Measurements from ENCODE around the gene KATNBL1. TPM values are rescaled to one million over a fixed set of nuclear protein-coding genes. Genes with fewer than 3 reads are reported as not detected.

KATNBL1 gene
- total RNA-seq (2022; extraction: Qiagen RNA extraction; ENCODE audit: low read depth): 30.8 to 40.7 TPM (median 35.1 TPM) in 5 replicates

GRCh38 chr15:34209421-34210282 is at the start of gene KATNBL1:
Gene KATNBL1, minus strand, starts transcription at chr15:34210096. Its CDS starts 46,420 bp downstream, at chr15:34163676.

GRCh38 chr15:34101366-34102174 is 108.3 kb downstream of the KATNBL1 start, which contains the start of the genes EMC7 and PGBD4:
Gene EMC7, minus strand, starts transcription at chr15:34101862. Its CDS starts 23 bp downstream, at chr15:34101839.
Gene PGBD4, plus strand, starts transcription at chr15:34102083. Its CDS starts 449 bp downstream, at chr15:34102532.

Other genes with a start within 250 kb of the KATNBL1 start
- 0.01 to 0.02 TPM in 2 of 5 replicates, not detected in the others for gene CHRM5, start 241.6 kb downstream of the KATNBL1 start, total RNA-seq (2022; extraction: Qiagen RNA extraction; ENCODE audit: low read depth)
- gene AVEN, start 170.9 kb downstream of the KATNBL1 start, total RNA-seq (2022; extraction: Qiagen RNA extraction; ENCODE audit: low read depth): 20.7 to 25.9 TPM (median 24.3 TPM) in 5 replicates
- 121 to 155 TPM (median 147 TPM) in 5 replicates for gene EMC7, start 108.2 kb downstream of the KATNBL1 start, total RNA-seq (2022; extraction: Qiagen RNA extraction; ENCODE audit: low read depth)
- 1.1 to 1.6 TPM (median 1.4 TPM) in 5 replicates for gene PGBD4, start 108.0 kb downstream of the KATNBL1 start, total RNA-seq (2022; extraction: Qiagen RNA extraction; ENCODE audit: low read depth)
- gene EMC4, start 14.9 kb upstream of the KATNBL1 start, total RNA-seq (2022; extraction: Qiagen RNA extraction; ENCODE audit: low read depth): 194 to 216 TPM (median 207 TPM) in 5 replicates
- gene SLC12A6, start 127.7 kb upstream of the KATNBL1 start, total RNA-seq (2022; extraction: Qiagen RNA extraction; ENCODE audit: low read depth): 4.5 to 8.9 TPM (median 7.1 TPM) in 5 replicates
- gene NOP10, start 133.0 kb upstream of the KATNBL1 start, total RNA-seq (2022; extraction: Qiagen RNA extraction; ENCODE audit: low read depth): 552 to 613 TPM (median 573 TPM) in 5 replicates
- gene NUTM1, start 133.2 kb upstream of the KATNBL1 start, total RNA-seq (2022; extraction: Qiagen RNA extraction; ENCODE audit: low read depth): not detected in 5 replicates
- 44.4 to 69.2 TPM (median 62.5 TPM) in 5 replicates for gene LPCAT4, start 157.1 kb upstream of the KATNBL1 start, total RNA-seq (2022; extraction: Qiagen RNA extraction; ENCODE audit: low read depth)
- 5.9 to 10.4 TPM (median 7.3 TPM) in 5 replicates for gene GOLGA8A, start 227.7 kb upstream of the KATNBL1 start, total RNA-seq (2022; extraction: Qiagen RNA extraction; ENCODE audit: low read depth)